AG04449 (cell line): ENCODE results near the gene NEK6.
A peak's percentile ranks its signal among the peaks of the same experiment; 100 is the strongest.

Experiments
- CTCF ChIA-PET: fragments of 350-600 bp; formaldehyde crosslinking; extraction: SDS; loops from one replicate; lab custom pipeline; 2021; ENCODE audit warnings: antibody characterized with exemption; lab: Yijun Ruan, JAX
- POLR2A ChIA-PET: fragments of 400-600, 350-600 bp; formaldehyde crosslinking; extraction: SDS; loops from one replicate; lab custom pipeline; 2020; ENCODE audit warnings: antibody characterized with exemption, inconsistent platforms; lab: Yijun Ruan, JAX
- DNase-seq: peaks from one replicate; pipeline ENCODE4 v3.0.0-alpha.2; 2010; ENCODE audit warnings: low read depth, low spot score
- H3K4me3 ChIP-seq: 2 replicates; pipeline ENCODE4 v1.5.1; 2011; ENCODE audit warnings: low read depth, mild to moderate bottlenecking, control low read depth, low read length
- TF ChIP-seq, protein P1 (sequence below): IDR thresholded peaks from one replicate; pipeline ENCODE4 v1.5.1; 2011; ENCODE audit warnings: mild to moderate bottlenecking, moderate library complexity, low read length, control low read depth, inconsistent platforms; ENCODE audit not compliant: insufficient read depth; ENCODE audit errors: missing control alignments

Gene NEK6

GRCh38 chr9:124283228-124283814 is 25.6 kb downstream of the NEK6 start:
- no peak overlapping the region for H3K4me3 ChIP-seq
- CTCF ChIA-PET = no interaction called here

DNA sequence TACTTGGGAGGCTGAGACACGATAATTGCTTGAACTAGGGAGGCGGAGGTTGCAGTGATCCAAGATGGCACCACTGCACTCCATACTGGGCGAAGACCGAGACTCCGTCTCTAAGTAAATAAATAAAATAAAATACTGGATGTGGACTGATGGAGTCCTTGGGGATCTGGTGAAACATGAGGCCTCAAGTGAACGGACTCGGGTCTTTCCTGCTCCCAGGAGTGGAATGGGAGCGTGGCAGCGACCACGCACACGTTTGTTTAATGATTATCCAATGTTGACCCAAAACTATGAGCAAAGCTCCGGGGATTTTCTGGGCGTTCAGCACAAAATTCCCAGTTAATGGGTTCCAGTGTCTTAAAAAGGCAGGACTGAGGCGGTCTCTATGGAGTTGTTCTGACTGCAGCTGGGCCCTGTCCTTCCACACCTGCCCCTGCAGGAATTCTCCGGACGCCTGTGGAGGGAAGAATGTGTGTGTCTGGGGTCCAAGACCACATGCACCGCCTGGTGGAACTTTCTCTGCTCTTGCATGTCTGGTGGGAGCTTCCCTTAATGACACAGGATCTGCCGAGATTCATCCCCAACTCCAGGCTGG is 26.6 kb downstream of the NEK6 start:
- H3K4me3 ChIP-seq = no peak overlapping the region
- POLR2A ChIA-PET = no interaction called here
- no peak for DNase-seq

More at GRCh38 chr9:124283228-124283814, 25.6 kb downstream of the NEK6 start:
- POLR2A ChIA-PET = no interaction called here
- TF ChIP-seq, protein P1, sequence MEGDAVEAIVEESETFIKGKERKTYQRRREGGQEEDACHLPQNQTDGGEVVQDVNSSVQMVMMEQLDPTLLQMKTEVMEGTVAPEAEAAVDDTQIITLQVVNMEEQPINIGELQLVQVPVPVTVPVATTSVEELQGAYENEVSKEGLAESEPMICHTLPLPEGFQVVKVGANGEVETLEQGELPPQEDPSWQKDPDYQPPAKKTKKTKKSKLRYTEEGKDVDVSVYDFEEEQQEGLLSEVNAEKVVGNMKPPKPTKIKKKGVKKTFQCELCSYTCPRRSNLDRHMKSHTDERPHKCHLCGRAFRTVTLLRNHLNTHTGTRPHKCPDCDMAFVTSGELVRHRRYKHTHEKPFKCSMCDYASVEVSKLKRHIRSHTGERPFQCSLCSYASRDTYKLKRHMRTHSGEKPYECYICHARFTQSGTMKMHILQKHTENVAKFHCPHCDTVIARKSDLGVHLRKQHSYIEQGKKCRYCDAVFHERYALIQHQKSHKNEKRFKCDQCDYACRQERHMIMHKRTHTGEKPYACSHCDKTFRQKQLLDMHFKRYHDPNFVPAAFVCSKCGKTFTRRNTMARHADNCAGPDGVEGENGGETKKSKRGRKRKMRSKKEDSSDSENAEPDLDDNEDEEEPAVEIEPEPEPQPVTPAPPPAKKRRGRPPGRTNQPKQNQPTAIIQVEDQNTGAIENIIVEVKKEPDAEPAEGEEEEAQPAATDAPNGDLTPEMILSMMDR = no peak
- DNase-seq = no peak

GRCh38 chr9:124284940-124285441 is 27.2 kb downstream of the NEK6 start:
- POLR2A ChIA-PET = no interaction called here
- CTCF ChIA-PET = interaction anchor here (1.0 to 1.2 kb wide), 2 partner anchors 8 to 158 kb away, joined by 4 read pairs; no protein-coding TSS in a partner anchor
- H3K4me3 ChIP-seq = no peak overlapping the region
- DNase-seq = no peak
- TF ChIP-seq, protein P1 = no peak

More for the DNA sequence above, 26.6 kb downstream of the NEK6 start:
- CTCF ChIA-PET = interaction anchor here (1.0 kb wide), 1 partner anchor 157 kb away, joined by 4 read pairs; no protein-coding TSS in a partner anchor
- TF ChIP-seq, protein P1 = no peak

DNA sequence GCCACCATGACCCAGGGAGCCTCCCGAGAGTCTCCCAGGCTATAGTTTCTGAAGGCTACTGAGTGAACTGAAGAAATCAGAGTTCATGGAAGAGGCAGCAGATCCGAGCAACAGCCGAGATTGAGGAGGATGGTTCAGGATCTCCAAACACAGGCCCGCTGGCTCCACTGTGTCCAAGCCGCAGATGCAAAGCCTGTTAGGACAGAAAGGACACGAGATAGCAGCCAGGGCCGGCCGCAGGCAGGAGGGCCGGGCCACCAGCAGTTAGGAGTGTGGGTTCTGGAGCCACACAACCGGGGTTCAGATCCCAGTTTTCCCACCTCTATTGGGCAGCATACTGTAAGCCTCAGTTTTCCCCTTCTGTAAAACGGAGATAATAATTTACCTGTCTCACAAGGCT is 27.7 kb downstream of the NEK6 start:
- H3K4me3 ChIP-seq = no peak overlapping the region
- DNase-seq = no peak
- TF ChIP-seq, protein P1 = no peak
- ChIA-PET POLR2A (interaction anchor here (1.0 kb wide), 1 partner anchor 23 kb away, joined by 3 read pairs; no protein-coding TSS in a partner anchor), CTCF (interaction anchor here (1.2 kb wide), 1 partner anchor 9 kb away, joined by 4 read pairs; no protein-coding TSS in a partner anchor)

- DNase-seq = peak; percentile 91
- ChIA-PET CTCF (interaction anchor here (1.2 kb wide), 1 partner anchor 9 kb away, joined by 4 read pairs; no protein-coding TSS in a partner anchor), POLR2A (interaction anchor here (1.0 kb wide), 1 partner anchor 24 kb away, joined by 3 read pairs; no protein-coding TSS in a partner anchor)
- TF ChIP-seq, protein P1 = no peak
- H3K4me3 ChIP-seq = no peak overlapping the region
Measured at GRCh38 chr9:124285903-124286291, 28.1 kb downstream of the NEK6 start.
